NCI-H1092 treated with DMSO at 0.1 percent for 48 hours (cell line): Measurements from ENCODE around the gene MICA.

Experiments
- DNase-seq: peaks from one replicate; lab custom pipeline; 2025; lab: John Stamatoyannopoulos, UW

Gene MICA

DNA sequence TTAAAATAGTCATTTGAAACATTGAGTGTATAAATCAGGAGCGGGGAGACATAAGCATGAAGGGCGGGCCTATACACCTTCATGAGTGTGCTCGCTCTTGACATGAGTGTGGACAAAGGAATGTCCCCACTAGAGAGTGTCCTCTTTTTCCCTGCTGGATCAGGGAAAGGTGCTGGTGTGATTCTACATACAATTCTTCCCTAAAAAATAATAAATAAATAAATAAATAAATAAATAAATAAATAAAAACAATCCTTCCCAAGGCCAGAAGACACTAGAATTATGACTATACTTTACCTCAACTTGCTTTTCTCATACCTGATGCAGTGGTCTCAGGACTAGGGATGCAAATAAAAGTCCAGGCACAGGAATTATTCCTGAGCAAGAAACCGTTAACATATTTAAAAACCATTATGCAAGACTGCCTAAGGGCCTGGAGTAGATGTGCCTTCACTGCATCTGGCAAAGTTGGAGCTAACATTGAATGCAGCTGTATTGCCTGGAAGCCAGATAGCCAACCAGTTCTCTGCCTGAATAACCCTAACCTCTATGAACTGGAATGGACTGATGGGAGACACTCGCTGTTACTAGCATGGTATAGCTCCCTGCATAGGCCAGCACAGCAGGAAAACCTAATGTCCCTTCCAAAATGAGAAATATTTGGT lies 57.1 kb downstream of the MICA start:
- no peak for DNase-seq

- DNase-seq, result no peak
Measured at GRCh38 chr6:31462026-31462963, 58.9 kb downstream of the MICA start.

DNA sequence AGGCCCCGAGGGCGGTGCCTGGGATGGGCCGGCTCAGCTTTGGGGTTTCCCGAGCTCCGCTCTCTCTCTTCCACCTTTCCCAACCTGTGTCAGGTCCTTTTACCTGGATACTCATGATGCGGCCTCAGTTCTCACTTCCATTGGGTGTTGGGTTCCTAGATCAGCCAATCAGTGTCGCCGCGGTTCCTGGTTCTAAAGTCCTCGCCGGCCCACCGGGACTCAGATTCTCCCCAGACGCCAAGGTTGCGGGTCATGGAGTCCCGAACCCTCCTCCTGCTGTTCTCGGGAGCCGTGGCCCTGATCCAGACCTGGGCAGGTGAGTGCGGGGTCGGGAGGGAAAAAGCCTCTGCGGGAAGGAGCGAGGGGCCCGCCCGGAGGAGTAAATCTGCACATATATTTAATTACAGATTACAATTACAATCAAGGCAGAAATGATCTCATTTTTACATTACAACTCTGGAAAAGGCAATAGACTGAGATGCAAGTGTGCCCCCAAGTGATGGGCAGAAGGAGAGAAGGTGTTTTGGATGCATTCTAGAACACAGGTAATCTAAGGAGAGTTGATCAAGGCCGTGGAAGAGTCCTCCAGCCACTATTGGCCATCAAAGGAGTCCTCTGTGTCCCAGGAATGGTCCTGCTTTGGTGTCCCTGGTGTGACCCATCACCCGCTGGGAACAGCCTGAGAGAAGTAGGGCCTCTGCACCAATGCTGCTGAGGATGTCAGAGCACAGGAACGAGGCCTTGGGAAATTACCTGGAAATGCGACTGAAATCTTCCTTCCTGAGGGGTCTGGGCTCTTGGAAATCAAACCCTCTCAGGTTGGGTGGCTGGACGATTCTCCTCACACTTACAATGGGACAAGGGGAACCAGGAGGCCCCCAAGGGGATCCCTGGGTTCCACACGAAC lies 59.8 kb downstream of the MICA start:
- no peak for DNase-seq

DNA sequence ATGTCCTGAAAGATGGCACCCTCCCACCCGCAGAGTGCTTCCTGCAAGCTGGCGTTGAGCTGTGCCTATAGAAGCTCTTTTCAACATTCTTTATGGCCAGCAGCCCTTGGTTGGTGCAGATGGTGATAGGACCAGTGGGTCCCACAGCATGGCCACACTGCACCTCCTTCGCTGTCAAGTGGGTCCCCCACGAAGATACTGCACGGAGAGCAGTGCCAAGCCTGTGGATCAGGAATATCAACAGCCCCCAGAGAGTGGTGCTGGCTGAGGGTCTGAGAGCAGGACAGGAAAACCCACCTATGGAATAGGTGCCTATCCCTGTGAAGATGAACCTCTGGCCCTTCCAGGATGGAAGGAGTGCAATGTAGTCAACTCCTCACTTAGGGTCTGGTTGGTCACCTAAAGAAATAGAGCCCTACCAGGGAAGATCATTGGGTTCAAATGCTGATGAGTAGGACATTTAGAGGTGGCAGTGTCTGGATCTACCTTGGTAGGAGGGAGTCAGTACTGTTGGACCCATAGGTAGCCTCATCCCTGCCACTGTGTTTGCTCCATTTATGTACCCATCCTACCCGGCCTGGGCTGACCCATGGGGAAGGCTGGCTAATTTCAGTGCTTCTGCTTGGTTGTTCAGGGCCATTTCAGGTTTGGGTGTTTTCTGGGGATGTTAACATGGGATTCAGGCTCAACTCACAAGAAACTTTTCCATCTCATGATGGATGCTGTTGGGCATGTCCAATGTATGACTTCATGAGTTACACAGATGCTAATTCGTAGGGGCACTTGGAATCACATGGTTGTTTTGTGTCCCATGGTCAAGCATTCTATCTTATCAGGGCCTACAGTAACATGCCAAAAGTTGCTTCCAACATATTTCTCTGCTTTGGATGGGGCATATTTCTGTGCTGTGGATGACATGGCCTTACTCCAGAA lies 61.1 kb downstream of the MICA start:
- DNase-seq, result no peak
